Stimulated activated CD4-positive, alpha-beta T cell treated with anti-CD3 and anti-CD28 coated beads, Interleukin-2, amount 100 ng/mL, for 48 hours (primary cell): ENCODE results near the gene THSD7A.
"Not testable (repeated sequence)": the region's sequence is repeated elsewhere in the genome, so short reads cannot be mapped to it uniquely, and the experiment has no call there.

Source experiments
- DNase-seq, 2 donors: peaks; one replicate each; pipeline ENCODE4 v3.0.0-alpha.2; 2020

Gene THSD7A

DNA sequence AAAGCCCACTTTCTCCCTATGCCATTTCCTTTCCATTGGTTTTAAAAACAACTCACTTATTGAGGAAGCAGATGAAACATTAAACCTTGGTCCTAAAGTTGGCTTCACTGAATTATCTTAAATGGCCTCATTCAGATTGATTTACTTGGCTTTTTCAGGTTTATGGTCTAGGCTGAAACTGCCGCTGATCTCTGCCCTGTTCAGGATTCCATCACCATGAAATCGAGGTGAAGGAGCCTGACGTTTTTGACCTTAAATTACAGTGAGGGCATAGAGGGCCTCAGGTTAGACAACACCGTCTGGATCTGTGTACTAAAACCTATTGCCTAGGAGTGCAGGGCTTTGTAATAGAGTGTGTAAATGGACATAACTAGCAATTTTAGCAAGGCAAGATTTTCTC lies 383.7 kb downstream of the THSD7A start:
- DNase-seq = no peak

DNA sequence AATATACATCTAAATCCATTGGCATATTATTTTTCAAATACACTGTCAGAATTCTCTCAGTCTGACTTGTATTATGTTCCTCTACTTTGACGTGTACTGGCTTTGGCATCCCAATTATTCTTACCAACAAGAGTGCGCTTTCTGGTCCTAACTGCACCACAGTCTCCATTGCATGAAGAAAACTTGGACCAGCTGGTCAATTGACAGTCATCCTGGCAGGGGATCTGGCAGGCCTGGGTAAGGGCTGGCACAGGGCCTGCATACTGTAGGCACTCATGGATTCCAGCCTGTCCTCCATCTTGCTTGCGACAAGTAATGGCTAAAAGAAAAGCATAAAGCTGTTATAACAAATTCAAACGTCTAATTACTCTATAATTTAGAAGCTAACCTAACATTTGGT lies 384.9 kb downstream of the THSD7A start:
- no peak for DNase-seq

DNA sequence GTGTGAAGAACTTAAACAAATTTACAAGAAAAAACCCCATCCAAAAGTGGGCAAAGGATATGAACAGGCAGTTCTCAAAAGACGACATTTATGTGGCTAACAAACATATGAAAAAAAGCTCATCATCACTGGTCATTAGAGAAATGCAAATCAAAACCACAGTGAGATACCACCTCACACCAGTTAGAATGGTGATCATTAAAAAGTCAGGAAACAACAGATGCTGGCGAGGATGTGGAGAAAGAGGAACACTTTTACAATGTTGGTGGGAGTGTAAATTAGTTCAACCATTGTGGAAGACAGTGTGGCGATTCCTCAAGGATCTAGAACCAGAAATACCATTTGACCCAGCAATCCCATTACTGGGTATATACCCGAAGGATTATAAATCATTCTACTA lies 388.1 kb downstream of the THSD7A start:
- DNase-seq = not testable (repeated sequence)

DNA sequence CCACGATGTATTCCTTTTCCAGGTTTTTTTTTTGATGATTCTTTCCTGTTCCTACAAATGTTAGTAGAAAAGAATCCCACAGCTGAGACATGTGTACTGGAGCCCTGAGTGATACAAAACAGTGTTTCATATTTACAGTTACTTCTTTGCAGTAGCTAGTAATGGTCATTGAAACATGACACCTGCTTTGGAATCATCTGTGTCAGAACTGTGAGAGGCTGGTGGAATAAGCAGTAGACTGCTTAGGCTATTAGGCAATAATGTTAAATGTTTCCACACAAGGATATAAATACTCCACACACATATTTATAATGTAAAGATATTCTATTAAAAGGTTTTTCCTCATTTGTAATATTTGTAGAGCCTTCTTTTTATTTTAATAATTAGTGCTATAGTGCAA lies 394.0 kb downstream of the THSD7A start:
- DNase-seq = no peak

DNA sequence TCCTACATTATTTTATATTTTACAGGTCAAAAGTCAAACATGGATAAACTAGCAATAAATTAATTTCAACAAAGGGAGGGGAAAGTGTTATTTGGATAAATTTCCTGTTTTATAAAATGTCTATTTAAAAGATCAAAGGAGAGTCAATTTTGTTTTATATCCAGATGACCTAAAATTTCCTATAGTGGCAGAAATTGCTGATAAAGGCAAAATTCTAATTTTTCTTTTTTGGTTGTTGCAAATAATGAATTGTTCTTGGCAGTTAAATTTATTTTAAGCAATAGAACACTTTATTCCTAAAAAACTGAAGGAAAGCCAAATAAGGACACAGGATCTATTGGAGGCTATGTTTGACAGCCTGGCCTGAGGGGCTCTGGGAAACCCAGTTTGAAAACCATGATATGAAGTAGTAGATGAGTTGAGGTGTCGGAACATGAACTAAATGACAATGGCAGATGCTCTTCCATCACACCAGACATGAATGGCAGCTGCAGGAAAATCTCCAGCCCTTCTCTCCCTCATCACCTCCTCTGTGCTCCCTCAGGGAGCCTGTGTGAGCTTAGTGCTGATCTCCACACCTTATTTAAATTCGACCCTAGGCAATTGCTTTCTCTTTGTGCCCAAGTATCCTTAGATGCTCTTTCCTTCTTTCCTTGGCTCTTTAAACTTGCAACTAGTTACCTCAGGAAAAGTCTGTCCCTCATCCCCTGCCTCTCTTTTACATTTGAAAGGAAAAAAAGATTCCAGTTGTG lies 395.0 kb downstream of the THSD7A start:
- no peak for DNase-seq

DNA sequence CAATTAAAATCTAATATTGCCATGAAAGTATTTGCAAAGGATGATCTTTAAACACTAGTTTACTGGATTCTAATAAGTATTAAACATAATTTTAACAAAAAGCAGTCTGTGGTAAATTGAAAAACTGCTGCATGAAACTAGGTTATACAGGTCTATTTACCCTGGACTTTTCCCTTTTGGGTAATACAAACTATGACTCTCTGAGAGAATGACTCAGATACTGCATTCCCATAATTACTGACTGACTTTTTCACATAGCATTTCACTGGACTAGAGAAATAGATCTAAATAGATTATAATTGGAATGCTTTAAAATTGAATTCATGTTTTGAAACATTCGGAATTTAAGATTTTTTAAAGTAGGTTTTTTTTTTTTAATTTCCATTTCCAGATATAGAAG lies 395.7 kb downstream of the THSD7A start:
- no peak for DNase-seq

DNA sequence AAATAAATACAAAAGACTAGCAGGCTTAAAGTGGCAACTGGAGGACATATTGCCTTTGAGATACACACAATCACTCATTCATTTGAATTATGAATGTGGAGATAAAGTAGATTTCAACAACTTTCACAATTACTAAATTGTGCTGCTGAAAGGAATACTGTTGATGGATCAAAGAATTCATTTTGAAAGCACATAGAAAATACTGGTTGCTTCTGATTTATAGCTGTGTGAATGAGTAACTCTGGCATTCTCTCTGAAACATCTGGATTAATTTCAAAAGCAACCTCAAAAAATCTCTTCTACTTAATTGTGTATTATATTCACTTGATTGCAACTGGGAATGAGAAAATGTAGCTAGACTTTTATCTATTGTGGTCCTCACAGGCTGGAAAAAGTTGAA lies 397.6 kb downstream of the THSD7A start:
- no peak for DNase-seq

DNA sequence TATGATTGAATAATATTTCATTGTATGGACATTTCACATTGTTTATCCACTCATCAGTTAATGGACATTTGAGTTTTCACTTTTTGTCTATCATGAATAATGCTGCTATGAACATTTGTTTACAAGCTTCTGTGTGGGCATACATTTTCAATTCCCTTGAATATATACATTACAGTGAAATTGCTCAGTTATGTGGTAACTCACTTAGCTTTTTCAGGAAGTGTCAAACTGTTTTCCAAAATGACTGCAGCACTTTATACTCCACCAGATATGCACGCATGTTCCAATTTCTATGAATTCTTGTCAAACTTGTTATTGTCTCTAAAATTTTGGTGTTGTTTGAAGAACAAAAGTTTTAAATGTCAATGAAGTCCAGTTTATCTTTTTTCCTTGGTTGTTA lies 401.2 kb downstream of the THSD7A start:
- no peak for DNase-seq

DNA sequence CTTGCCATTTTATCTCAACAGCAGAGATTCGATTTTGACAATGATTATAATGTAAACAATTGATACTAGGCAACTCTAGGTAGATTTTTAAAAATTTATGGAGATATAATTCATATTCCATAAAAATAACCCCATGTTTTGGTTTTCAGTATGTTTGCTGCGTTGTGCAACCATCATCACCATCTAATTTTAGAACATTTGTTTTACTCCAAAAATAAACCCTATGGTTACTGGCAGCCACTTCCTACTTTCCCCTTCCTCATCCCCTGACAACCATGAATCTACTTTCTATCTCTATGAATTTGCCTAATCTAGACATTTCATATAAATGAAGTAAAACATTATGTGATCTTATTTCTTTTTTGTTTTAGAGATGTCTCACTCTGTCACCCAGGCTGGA lies 401.9 kb downstream of the THSD7A start:
- DNase-seq = no peak

DNA sequence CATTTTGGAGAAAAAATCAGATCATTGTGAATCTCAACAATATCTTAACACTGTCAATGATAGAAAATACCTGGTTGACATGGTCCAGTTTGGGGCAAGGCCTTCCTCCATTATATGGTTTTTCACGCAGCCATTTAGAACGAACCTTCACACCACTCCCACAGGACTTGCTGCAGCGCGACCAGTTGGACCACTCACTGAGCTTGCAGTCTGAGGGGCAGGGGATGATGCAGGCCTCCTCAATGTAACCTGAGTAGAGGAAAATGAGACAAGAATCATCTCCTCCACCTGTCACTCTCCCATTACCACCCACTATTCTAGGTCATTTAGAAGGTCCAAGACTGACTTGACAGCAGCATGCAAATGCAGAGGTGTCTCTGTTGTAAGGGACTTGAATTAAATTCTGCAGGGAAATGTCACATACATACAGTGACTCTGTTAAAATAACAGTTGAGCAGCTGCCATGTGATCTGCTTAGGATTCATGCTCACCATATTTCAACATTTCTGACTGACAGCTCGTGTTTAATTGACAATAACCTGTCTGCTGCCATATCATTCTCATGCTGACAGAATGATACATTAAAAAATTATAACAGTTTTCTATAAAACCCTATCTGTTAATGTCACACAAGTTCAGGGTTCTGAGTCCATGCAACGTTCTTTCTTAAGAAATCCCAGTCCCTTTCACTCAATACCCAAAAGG lies 403.0 kb downstream of the THSD7A start:
- no peak for DNase-seq

DNA sequence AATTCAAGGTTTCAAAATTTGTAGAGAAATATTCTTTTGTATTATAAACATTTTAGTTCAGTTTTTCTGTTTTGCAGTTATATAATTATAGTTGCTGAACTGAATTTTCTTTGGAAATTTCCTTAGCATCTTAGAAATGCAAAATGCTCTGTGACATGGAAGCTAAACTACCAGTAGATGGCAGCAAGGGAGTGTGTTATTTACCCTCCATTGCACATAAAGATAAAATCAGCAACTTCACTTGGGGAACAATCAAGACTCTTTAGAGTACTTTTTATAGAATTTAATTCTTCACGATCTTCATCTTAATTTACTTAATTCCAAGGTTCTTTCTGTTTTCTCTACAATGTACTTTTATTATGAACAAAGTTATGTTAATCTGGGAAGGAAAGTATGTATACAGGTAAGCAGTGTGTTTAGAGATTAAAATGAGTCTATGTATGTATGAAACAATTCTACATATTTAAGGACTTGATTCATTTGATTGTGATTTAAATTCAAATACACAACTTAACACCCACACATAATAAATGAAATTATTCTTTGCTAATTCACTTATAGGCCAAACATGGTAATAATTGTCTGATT lies 404.2 kb downstream of the THSD7A start:
- no peak for DNase-seq

DNA sequence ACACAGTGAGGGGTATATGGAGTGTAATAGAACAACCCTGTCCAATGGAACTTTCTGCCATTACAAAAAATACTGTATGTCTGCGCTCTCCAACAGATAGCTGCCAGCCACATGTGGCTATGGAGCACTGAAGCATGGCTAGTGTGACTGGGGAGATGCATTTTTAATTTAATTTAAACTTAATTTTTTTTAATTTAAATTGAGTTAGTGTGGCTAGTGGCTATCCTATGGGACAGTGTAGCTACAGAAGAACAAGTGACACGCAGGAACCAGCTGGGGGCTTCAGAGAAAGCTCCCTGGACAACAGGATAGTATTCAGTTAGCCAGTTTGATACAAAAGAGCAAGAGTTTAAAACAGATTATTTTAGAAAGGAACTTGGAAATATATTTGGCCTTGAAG lies 408.0 kb downstream of the THSD7A start:
- no peak for DNase-seq

DNA sequence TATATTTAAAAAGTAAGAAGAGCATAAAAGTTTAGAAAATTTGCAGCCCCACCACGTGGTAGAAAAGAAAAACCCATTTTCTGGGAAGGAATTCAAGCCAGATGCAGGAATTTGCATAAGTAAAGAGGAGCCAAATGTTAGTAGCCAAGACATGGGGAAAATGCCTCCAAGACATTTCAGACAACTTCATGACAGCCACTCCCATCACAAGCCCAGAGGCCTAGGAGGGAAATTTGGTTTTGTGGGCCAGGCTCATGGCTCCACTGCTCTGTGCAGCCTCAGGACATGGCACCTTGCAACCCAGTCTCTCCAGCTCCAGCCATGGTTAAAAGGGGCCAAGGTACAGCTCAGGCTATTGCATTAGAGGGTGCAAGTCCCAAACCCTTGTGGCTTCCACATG lies 411.9 kb downstream of the THSD7A start:
- DNase-seq = no peak

DNA sequence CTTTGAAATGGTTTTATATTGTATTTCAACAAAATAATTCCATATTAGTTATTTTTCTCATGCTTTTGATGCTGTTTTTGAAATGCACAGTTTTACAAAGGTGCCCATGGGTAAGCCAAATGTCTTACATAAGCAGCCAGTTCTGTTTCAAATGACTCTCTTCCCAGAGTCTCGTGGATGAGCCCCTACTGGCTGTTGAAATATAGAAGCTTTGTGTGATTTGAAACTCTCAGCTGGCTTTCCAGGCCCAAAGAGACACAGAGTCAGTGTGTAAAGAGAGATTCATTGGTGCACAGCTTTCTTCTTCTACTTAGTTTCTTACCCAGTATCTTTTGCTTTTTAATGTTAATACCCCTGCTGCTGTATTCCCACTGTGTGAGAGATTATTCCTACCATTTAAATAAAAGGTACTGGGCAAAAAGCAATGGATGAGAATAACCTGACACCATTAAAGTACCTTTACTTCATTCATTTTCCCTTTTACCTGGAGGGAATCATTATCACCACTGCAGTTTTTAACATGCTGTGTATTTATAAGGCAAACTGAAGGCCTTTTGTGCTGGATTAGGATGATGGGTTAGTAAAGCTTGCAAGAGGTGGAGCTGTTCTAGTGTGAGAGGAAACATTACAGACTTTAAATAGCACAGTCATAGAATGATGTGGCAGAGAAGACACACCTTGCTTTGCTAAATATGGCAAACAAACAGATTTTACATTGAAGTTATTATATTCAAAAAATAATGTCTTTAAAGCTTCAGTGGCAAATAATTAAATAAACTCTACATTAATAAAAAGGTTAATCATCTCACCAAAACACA lies 415.1 kb downstream of the THSD7A start:
- DNase-seq = no peak

DNA sequence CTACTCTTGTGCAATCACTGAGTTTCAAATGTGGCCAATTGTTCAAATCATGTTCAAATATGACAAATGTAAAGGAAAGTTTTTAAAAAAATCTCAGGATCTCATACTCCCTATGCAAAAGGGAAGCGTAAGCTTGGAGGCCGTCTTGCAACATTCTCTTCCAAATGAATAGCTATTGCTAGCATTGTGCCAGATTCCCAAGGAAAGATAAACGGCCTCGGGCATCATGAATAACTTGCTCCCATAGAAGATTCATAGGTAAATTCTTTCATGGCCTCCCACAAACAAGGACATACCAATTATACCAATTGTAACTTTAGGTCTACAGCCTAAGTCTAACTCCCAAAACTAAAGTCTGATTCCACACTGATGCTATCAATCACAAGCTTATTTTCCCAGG lies 416.9 kb downstream of the THSD7A start:
- no peak for DNase-seq

DNA sequence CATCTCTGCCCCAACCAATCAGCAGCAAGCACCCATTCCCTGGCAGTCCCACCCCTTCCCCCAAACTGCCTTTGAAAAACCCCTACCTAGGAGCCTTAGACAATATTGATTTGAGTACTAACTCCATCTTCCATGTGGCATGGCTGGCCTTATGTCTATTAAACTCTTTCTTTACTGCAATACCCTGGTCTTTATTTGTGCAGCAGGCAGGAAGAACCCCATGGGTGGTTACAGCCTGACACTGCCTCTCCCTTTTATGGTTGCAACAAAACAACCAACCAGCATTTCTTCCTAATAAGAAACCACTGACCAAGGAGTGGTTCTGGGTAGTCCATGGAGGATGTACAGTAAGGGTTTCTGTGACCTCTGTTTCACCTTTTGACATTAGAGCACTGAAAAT lies 418.1 kb downstream of the THSD7A start:
- DNase-seq = no peak

DNA sequence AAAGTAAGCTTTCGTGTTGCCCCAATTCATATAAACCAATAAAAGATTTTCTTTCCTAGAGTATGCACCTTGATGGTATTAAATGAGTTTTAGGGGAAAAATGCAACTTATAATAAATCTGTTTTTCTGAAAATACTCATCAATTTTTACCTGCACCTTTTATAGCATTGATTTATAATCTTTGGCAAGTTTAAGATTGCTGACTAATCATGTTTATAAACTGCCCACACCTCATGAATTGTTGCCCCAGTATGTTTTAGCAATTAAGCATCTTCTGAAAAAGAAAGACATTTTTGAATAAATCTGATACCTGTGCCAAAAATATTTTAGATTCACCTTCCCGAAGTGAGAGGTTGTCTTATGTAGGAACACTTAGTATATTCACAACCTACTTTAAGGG lies 420.0 kb downstream of the THSD7A start:
- no peak for DNase-seq

DNA sequence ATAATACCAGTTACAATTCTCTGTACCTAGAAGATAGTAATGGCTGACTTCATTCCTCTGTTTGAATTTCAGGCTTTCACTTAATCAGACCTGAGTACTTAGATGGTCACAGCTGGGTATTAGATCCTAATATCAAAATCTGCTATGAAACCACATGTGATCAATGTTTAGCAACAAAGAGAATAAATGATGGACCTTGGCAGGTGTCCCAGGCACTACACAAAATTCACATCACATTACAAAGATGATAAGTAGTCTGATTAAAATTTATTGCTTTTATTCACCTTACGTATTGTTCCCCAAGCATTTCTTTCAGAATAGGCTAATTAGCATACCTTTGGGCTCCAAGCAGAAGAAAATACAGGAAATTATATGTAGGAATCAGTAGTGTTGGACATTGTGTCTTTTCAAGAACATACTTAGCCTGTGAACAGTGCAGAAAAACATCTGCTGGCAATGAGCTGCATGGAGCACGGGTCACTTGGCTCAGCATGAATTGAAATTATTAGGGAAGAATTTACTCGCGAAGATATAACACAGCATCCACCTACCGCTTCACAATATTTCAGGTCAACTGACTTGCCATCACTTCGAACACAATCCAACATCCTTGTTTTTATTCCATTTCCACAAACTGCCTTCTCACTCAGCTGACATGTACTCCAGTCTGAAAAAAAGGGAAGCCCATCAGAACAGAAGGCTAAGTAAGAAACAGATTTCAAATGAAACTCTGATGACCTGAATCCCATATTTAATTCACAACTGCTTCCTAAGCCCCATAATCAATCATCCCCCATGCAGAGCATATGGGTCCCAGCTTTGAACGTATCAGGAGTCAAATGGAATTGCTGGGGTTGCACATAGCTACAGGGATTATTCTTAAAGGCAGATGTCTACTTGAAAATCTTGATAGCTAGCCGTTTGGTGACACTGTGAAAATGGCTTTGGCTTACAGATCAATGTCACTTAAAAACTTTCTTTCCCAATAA lies 421.0 kb downstream of the THSD7A start:
- no peak for DNase-seq

DNA sequence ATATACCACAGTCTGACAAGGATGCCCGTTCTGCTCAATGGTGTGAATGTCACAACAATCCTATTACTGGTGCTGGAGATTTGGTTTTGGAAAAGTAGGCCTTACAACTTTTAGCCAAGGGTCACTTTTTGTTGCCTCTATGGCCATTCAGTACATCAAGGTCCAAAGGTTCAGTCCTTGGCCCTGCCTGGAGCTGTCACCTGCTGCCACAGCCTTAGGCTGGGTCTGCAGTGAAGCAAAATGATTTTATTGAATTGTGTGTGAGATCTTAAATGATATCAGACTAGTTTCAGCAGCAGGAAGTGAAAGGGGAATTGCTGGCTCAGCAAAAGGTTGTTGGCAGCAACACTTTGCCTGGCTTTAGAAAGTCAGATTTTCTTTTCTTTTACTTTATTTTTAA lies 427.6 kb downstream of the THSD7A start:
- no peak for DNase-seq

DNA sequence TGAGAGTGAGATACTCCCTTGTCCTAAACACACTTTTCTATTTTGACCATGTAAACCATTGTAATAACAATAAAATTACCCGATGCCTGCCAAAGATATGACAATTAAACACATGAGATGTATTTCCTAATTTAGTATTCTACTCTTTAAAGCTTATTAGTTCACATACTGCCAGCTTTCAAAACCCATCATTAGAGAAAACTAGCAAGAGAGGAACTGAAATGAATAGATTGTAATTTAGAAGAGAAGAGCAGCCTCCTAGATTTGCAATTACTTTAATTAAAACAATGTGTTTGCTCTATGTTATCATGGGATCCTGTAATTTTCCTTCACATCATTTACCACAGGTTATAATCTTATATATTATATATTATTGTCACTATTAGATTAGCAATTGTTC lies 428.2 kb downstream of the THSD7A start:
- DNase-seq = no peak

DNA sequence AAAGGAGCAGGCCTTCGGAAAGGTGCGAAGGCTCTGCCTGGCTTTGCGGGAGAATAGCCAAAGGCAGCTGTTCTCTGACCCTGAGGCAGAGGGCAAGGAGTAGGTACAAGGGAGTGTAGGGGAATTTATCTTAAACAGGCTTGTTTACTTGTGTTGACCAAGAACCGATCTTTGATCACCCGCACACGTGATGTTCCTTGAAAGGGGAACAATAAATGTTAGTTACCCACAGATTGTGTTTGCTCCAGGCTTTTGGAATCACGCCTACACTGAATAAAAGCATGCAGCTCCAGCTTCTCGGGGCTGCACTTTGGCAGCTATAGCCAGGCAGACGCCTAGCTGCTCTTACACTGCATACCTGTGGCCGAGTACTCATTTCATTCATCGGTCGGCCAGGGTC lies 437.6 kb downstream of the THSD7A start:
- no peak for DNase-seq

DNA sequence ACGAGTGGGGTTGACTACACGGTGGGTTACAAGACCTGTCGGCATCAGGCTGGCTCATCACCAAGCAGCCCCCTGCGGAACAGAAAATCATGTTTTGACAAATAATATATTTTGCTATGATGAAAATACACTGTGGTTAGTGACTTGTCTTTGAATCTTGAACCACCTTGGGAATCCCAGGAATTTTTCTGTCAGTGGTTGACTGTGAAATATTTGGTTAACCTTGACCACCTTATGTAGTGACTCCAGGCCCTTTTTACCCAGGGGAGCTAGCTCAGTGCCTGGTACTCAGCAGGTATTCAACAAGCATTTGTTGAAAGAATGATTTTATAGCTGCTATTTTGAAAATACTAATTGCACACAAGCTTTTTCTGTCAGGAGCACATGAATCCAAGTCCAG lies 452.4 kb downstream of the THSD7A start:
- no peak for DNase-seq
